ENCODE data around the gene KCTD7. TPM values are rescaled to one million over a fixed set of nuclear protein-coding genes. Genes with fewer than 3 reads are reported as not detected.
"Not testable (repeated sequence)": the region's sequence is repeated elsewhere in the genome, so short reads cannot be mapped to it uniquely, and the experiment has no call there.

The KCTD7 gene
- total and polyA plus RNA-seq, 10 donors: 2.3 to 25.0 (median 14.5) TPM

DNA sequence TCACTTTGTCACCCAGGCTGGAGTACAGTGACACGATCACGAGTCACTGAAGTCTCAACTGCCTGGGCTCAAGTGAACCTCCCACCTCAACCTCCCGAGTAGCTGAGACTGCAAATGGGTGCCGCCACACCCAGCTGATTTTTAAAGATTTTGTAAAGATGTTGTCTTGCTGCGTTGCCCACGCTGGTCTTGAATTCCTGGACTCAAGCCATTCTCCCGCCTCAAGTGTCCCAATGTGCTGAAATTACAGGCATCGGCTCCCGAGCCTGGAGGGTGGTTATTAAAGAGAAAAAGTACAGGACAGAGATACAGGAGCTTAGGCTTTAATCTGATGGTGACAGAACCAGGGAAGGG is 55.1 kb downstream of the KCTD7 start:
- DNase-seq: peak; percentile 33
- H3K4me1 ChIP-seq: peaks cover 7 to 52% (median 34%) of the 10 kb centered on the region in 6 donors
- H3K36me3 ChIP-seq: peaks cover 0 to 9% (median 0%) of the 10 kb centered on the region in 6 donors
- TF ChIP-seq POLR2A (IDR thresholded peaks at IDR 0.05): no peak
- TF ChIP-seq POLR2AphosphoS5 (IDR thresholded peaks at IDR 0.05): no peak
- TF ChIP-seq, protein P1, sequence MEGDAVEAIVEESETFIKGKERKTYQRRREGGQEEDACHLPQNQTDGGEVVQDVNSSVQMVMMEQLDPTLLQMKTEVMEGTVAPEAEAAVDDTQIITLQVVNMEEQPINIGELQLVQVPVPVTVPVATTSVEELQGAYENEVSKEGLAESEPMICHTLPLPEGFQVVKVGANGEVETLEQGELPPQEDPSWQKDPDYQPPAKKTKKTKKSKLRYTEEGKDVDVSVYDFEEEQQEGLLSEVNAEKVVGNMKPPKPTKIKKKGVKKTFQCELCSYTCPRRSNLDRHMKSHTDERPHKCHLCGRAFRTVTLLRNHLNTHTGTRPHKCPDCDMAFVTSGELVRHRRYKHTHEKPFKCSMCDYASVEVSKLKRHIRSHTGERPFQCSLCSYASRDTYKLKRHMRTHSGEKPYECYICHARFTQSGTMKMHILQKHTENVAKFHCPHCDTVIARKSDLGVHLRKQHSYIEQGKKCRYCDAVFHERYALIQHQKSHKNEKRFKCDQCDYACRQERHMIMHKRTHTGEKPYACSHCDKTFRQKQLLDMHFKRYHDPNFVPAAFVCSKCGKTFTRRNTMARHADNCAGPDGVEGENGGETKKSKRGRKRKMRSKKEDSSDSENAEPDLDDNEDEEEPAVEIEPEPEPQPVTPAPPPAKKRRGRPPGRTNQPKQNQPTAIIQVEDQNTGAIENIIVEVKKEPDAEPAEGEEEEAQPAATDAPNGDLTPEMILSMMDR (IDR thresholded peaks at IDR 0.05 in 8 of 11, conservative IDR thresholded peaks at IDR 0.05 in 3 of 11): no peak
- H3K27me3 ChIP-seq (replicated peaks in 1 of 7): no peaks in the 10 kb centered on the region
- intact Hi-C loops (cut with DNase I; ENCODE audit: low total_unique reads): loop anchor here (10.0 kb wide), 1 partner anchor 51 kb away; no protein-coding TSS in a partner anchor
- no peak overlapping the region for H3K4me3 ChIP-seq
- peaks cover 0 to 11% (median 4%) of the 10 kb centered on the region in 8 donors for H3K9me3 ChIP-seq
- H3K27ac ChIP-seq: no peak overlapping the region
- 90 to 95% (median 90%) methylated on average over 9 of the region's 9 CpGs for WGBS, 5 donors

DNA sequence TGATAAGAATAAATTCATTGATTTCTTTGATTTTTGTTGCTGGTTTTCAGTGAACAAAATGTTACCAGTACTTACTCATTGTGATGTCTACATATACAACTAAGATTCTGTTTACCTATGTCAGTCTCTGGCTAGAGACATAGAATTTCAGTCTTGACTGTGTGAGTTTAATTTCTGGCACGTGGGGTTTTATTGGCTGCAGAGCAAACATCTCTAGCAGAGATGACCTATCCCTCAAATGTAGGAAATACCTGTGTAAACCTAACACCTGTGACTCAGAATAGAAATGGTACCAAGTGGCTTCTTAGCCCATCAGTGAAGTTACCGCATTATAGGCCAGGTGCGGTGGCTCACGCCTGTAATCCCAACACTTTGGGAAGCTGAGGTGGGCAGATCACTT is 57.0 kb downstream of the KCTD7 start:
- 95 to 100% (median 96%) methylated on average over 4 of the region's 4 CpGs for WGBS, 5 donors
- not testable (repeated sequence) for H3K27ac ChIP-seq; H3K4me3 ChIP-seq; H3K36me3 ChIP-seq; DNase-seq; H3K27me3 ChIP-seq (replicated peaks in 1 of 7)
- peaks cover 0 to 12% (median 4%) of the 10 kb centered on the region in 8 donors for H3K9me3 ChIP-seq
- intact Hi-C loops (cut with DNase I; ENCODE audit: low total_unique reads): loop anchor here (10.0 kb wide), 1 partner anchor 49 kb away; no protein-coding TSS in a partner anchor
- peaks cover 7 to 34% (median 22%) of the 10 kb centered on the region in 6 donors for H3K4me1 ChIP-seq

- intact Hi-C loops (cut with DNase I; ENCODE audit: low total_unique reads): loop anchor here (10.0 kb wide), 1 partner anchor 48 kb away; no protein-coding TSS in a partner anchor
- peaks cover 7 to 25% (median 15%) of the 10 kb centered on the region in 6 donors for H3K4me1 ChIP-seq
- H3K9me3 ChIP-seq: peaks cover 0 to 12% (median 4%) of the 10 kb centered on the region in 8 donors
- DNase-seq: peak; percentile 14
- 93 to 98% (median 98%) methylated on average over 5 of the region's 5 CpGs for WGBS, 5 donors
- H3K27me3 ChIP-seq (replicated peaks in 1 of 7): no peaks in the 10 kb centered on the region
- H3K36me3 ChIP-seq: peaks cover 0 to 7% (median 0%) of the 10 kb centered on the region in 6 donors
- TF ChIP-seq, protein P1 (IDR thresholded peaks at IDR 0.05 in 8 of 11, conservative IDR thresholded peaks at IDR 0.05 in 3 of 11): no peak
- TF ChIP-seq POLR2A (IDR thresholded peaks at IDR 0.05) (no peak), POLR2AphosphoS5 (IDR thresholded peaks at IDR 0.05) (no peak)
- no peak overlapping the region for H3K27ac ChIP-seq
- H3K4me3 ChIP-seq: no peak overlapping the region
Measured at GRCh38 chr7:66687186-66687585, 58.5 kb downstream of the KCTD7 start.

- Histone ChIP-seq H3K9me3 (peaks cover 0 to 12% (median 4%) of the 10 kb centered on the region in 8 donors), H3K4me1 (peaks cover 7 to 21% (median 14%) of the 10 kb centered on the region in 6 donors), H3K36me3 (peaks cover 0 to 11% (median 0%) of the 10 kb centered on the region in 6 donors)
- WGBS, 5 donors: 95 to 100% (median 97%) methylated on average over 6 of the region's 6 CpGs
- not testable (repeated sequence) for H3K27ac ChIP-seq; H3K4me3 ChIP-seq; H3K27me3 ChIP-seq (replicated peaks in 1 of 7)
- DNase-seq: peak; percentile 30
- intact Hi-C loops (cut with DNase I; ENCODE audit: low total_unique reads): loop anchor here (10.0 kb wide), 1 partner anchor 47 kb away; no protein-coding TSS in a partner anchor
Measured at GRCh38 chr7:66687672-66688071, 59.0 kb downstream of the KCTD7 start.

DNA sequence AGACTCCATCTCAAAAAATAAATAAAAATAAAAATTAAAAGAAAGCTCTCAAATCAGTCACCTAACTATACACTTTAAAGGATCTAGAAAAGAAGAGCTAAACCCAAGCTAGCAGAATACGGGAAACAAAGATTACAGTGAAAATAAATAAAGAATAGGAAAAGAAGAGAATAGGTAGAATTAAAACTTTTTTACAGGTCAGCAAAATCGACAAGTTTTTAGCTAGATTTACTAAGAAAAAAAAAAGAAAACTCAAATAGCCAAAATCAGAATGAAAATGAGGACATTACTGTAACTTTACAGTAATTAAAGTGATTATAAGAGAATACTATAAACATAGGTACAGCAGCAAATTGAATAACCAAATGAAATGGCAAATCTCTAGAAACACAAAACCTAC is 60.4 kb downstream of the KCTD7 start:
- DNase-seq: no peak
- TF ChIP-seq, protein P1 (IDR thresholded peaks at IDR 0.05 in 8 of 11, conservative IDR thresholded peaks at IDR 0.05 in 3 of 11): no peak
- no peak for TF ChIP-seq POLR2A (IDR thresholded peaks at IDR 0.05)
- TF ChIP-seq POLR2AphosphoS5 (IDR thresholded peaks at IDR 0.05): no peak
- peaks cover 0 to 8% (median 2%) of the 10 kb centered on the region in 6 donors for H3K4me1 ChIP-seq
- no peaks in the 10 kb centered on the region for H3K27me3 ChIP-seq (replicated peaks in 1 of 7)
- intact Hi-C loops (cut with DNase I; ENCODE audit: low total_unique reads): loop anchor here (10.0 kb wide), 1 partner anchor 46 kb away; no protein-coding TSS in a partner anchor
- H3K4me3 ChIP-seq: no peak overlapping the region
- peaks cover 0 to 25% (median 0%) of the 10 kb centered on the region in 6 donors for H3K36me3 ChIP-seq
- WGBS, 5 donors: 75 to 99% (median 95%) methylated on average over 2 of the region's 2 CpGs
- peaks cover 0 to 12% (median 4%) of the 10 kb centered on the region in 8 donors for H3K9me3 ChIP-seq
- no peak overlapping the region for H3K27ac ChIP-seq
